Activated naive CD4-positive, alpha-beta T cell treated with anti-CD3 and anti-CD28 coated beads for 36 hours (primary cell): ENCODE measurements around the gene ZNF221. TPM values are rescaled to one million over a fixed set of nuclear protein-coding genes. Genes with fewer than 3 reads are reported as not detected.
"Not testable (repeated sequence)": the region's sequence is repeated elsewhere in the genome, so short reads cannot be mapped to it uniquely, and the experiment has no call there.

Experiments used
- CTCF ChIA-PET: fragments of 350-600 bp; sonication (Branson Sonifier 250); formaldehyde crosslinking; loops from one replicate; lab custom pipeline; 2021; ENCODE audit warnings: antibody characterized with exemption; lab: Charles Lee
- DNase-seq: peaks from one replicate; pipeline ENCODE4 v3.0.0-alpha.2; 2020
- H3K27ac Mint-ChIP-seq: one replicate; pipeline ENCODE4 v1.8.0; 2021; ENCODE audit warnings: mild to moderate bottlenecking, mixed read lengths
- H3K27me3 Mint-ChIP-seq: one replicate; pipeline ENCODE4 v1.8.0; 2021; ENCODE audit warnings: low read depth, mixed read lengths
- H3K36me3 Mint-ChIP-seq: one replicate; pipeline ENCODE4 v1.8.0; 2021; ENCODE audit warnings: low read depth, mixed read lengths
- H3K4me1 Mint-ChIP-seq: one replicate; pipeline ENCODE4 v1.8.0; 2021; ENCODE audit warnings: low read depth, mixed read lengths
- H3K4me3 Mint-ChIP-seq: one replicate; pipeline ENCODE4 v1.8.0; 2021; ENCODE audit warnings: mild to moderate bottlenecking, moderate library complexity, mixed read lengths
- H3K9me3 Mint-ChIP-seq: one replicate; pipeline ENCODE4 v1.8.0; 2021; ENCODE audit warnings: mixed read lengths
- intact Hi-C: fragments of 100-400 bp; cut with micrococcal nuclease; formaldehyde crosslinking; loops from one replicate; pipeline ENCODE4 v1.15.1; 2023
- total RNA-seq, 2 experiments: library from RNA; stranded (reverse); gene quantifications; one replicate each; pipeline ENCODE4 v1.2.3, GENCODE V29; 2021

The ZNF221 gene
- total RNA-seq, 2 experiments from 2014 or later, result 0.45 to 0.89 TPM

DNA sequence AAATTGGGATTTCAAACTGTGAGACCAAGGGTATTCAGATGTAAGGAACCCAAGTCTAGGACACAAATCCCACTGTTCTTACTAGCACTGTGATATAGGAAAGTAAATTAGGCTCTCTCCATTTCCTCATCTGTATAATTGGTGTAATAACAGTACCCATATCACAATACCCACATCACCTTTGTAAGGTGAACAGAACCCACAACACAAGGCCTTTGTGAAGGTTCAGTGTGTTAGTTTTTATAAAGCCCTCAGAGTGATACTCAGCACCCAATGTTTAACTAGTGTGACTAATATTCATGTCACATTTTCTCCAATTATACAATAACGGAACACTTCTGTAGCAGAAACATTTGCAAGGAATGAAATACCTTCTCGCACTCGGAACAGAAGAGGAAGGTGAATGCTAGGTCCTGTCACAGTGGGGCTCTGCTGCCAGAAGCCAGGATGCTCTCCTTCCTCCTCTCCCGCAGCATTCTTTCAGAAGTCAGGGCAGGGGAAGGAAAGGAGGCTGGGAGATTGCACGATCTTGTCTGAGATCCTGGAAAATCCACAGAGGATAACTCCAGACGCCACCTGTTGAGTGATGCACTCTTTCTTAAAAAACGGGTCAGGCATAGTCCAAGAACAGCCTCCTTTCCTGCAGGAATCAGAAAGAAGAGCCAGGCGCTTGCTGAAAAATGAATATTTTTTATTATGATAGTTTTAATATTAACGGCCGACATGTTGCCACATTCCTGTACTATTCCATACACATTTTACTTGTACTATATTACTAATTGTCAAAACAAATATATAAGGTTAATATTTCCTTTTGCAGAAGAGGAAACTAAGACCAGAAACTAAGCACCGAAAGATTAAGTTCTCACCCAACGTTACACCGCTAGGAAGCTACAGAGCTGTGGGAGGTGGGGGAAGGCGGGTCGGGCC, 16.7 kb upstream of the ZNF221 start:
- CTCF ChIA-PET, result interaction anchor here (0.6 kb wide), 1 partner anchor 62 kb away, joined by 3 read pairs; no protein-coding TSS in a partner anchor
- Mint-ChIP-seq H3K27me3 (no peaks in the 10 kb centered on the region), H3K9me3 (no peaks in the 10 kb centered on the region), H3K4me3 (peak overlapping the region; percentile 92), H3K27ac (peak overlapping the region; percentile 89), H3K36me3 (peaks cover 32% of the 10 kb centered on the region), H3K4me1 (peaks cover 24% of the 10 kb centered on the region)
- intact Hi-C loops, result loop anchor here (1.0 to 2.0 kb wide), 3 partner anchors 68 to 273 kb away; partner anchors contain the start of genes ZNF224 and ZNF230
- DNase-seq, result no peak

DNA sequence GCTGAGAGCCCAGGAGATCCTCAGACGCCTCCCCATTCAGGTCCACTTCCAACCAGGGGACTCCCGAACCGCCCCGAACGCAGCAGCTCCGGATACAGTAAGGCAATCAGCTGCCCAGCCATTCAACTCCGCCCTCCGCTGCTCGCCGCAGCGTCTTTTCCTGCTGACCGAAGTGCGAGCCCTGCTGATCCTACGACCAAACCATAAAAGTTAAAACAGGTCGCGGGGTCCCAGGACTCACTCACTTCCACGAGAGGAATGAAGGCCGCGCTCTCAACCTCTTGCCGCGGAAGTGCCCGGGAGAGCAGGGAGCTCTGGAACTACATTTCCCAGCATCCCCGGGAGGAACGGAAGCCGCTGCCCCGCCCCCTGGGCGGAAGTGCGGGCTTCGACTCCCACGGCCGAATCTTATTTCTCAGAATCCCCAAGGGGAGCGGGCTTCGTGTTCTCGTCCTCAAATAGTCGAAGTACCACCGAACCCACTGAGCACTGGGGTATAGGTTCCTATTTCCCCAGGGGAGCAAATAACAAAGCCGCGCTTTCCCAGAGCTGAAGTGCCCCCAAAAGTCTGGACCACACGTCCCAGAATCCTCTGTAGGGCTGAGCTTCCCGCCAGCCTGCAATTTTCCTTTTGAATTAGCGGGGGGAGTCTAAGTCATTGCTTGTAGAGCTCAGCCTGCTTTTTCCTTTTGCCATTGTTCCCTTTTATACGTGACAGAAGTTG, 15.9 kb upstream of the ZNF221 start, which contains the start of gene ZNF45:
ZNF45 (minus strand) TSS at position 298 of the 724 bp plus-strand sequence. CDS start 13,097 bp downstream, outside the sequence.
- peaks cover 24% of the 10 kb centered on the region for H3K4me1 Mint-ChIP-seq
- intact Hi-C loops, result loop anchor here (1.0 to 2.0 kb wide), 8 partner anchors 16 to 565 kb away; partner anchors contain the start of genes ZNF155, ZNF180, ZNF221 and ZNF224
- peak within 1 kb of the TSS; percentile 92 for H3K4me3 Mint-ChIP-seq
- no peaks in the 10 kb centered on the region for H3K27me3 Mint-ChIP-seq
- peaks cover 3% of the 10 kb centered on the region for H3K9me3 Mint-ChIP-seq
- CTCF ChIA-PET, result interaction anchor here (0.6 to 1.7 kb wide), 3 partner anchors 11 to 61 kb away, joined by 3 read pairs; no protein-coding TSS in a partner anchor
- H3K36me3 Mint-ChIP-seq, result peaks cover 24% of the 10 kb centered on the region
- DNase-seq, result peak; percentile 91
- peak within 1 kb of the TSS; percentile 89 for H3K27ac Mint-ChIP-seq

DNA sequence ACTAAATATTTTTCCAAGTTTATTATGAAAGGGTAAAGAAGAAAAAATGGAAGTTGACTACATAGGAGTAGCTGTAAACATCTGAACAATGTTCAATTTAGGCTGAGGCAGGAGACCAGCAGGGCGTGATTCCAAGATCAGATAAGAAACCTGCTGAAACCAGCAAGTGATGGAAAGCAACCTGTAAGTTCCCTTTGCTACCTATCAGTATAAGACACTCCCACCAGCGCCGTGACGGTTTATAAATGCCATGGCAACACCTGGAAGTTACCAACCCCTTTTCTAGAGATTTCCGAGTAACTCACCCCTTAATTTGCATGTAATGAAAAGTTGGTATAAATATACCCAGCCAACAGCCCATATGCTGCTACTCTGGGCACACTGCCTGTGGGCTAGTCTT, 14.8 kb upstream of the ZNF221 start:
- peaks cover 17% of the 10 kb centered on the region for H3K36me3 Mint-ChIP-seq
- DNase-seq, result no peak
- CTCF ChIA-PET, result interaction anchor here (1.7 kb wide), 1 partner anchor 12 kb away, joined by 3 read pairs; no protein-coding TSS in a partner anchor
- intact Hi-C loops, result no loop called here
- H3K4me1 Mint-ChIP-seq, result peaks cover 24% of the 10 kb centered on the region
- peak overlapping the region; percentile 92 for H3K4me3 Mint-ChIP-seq
- peaks cover 5% of the 10 kb centered on the region for H3K9me3 Mint-ChIP-seq
- no peak overlapping the region for H3K27ac Mint-ChIP-seq
- no peaks in the 10 kb centered on the region for H3K27me3 Mint-ChIP-seq

DNA sequence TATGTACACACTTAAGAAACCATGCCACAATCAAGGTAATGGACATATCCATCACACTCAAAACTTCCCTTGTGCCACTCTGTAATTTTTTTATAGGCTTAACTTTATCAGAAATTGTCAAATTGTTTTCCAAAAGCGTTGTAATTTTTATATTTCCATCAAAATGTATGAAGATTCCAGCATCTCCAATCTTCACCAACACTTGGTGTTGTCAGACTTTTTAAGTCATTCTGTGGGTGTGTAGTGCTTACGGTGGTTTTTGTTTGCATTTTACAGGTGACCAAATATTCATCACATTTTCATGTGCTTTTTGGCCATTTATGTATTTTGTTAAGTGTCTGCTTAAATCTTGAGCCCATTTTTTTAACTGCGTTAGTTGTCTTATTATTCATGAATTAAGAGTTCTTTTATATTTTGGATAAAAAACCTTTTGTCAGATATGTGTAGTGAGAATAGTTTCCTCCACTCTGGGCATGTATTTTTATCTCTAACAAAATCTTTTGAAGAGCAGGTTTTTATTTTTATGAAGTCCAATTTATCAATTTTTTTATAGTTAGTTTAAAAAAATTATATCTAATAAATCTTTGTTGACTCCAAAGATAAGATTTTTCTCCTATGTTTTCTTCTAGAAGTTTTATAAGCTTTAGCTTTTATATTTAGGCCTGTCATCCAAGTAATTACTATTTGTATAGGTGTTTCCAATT, 11.3 kb upstream of the ZNF221 start:
- peaks cover 6% of the 10 kb centered on the region for H3K4me1 Mint-ChIP-seq
- H3K27ac Mint-ChIP-seq, result no peak overlapping the region
- peaks cover 7% of the 10 kb centered on the region for H3K9me3 Mint-ChIP-seq
- intact Hi-C loops, result no loop called here
- CTCF ChIA-PET, result no interaction called here
- no peak for DNase-seq
- H3K4me3 Mint-ChIP-seq, result no peak overlapping the region
- peaks cover 2% of the 10 kb centered on the region for H3K27me3 Mint-ChIP-seq
- no peaks in the 10 kb centered on the region for H3K36me3 Mint-ChIP-seq

DNA sequence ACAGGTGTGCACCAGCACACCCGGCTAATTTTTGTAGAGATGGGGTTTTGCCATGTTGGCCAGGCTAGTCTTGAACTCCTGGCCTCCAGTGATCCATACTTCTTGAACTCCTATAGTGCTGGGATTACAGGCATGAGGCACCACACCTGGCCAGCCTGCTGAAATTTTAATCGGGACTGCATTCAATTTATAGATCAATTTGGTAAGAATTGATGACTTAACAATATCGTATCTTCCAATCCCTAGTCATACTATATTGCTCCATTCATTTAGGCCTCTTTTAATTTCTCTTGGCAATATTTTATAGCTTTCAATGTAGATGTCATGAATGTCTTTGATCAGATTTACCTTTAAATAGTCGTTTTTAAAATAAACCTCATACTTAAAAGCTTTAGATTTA, 10.3 kb upstream of the ZNF221 start:
- Mint-ChIP-seq H3K9me3 (peaks cover 7% of the 10 kb centered on the region), H3K4me1 (peaks cover 2% of the 10 kb centered on the region), H3K27me3 (peaks cover 2% of the 10 kb centered on the region), H3K4me3 (no peak overlapping the region), H3K36me3 (no peaks in the 10 kb centered on the region), H3K27ac (no peak overlapping the region)
- no peak for DNase-seq
- intact Hi-C loops, result no loop called here
- CTCF ChIA-PET, result no interaction called here

DNA sequence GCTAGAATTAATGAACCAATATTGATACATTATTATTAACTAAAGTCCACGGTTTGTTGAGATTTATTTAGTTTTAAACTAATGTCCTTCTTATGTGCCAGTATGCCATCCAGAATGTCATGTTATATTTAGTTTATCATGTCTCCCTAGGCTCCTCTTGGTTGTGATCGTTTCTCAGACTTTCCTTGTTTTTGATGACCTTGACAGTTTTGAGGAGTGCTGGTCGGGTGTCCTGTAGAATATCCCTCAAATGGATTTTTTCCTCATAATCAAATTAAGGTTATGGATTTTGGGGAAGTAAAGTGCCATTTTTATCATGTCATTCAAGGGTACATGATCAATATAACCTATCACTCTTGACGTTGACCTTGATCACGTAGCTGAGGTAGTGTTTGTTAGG, 9.8 kb upstream of the ZNF221 start:
- CTCF ChIA-PET, result interaction anchor here (0.6 kb wide), 1 partner anchor 431 kb away, joined by 3 read pairs; no protein-coding TSS in a partner anchor
- H3K4me3 Mint-ChIP-seq, result no peak overlapping the region

DNA sequence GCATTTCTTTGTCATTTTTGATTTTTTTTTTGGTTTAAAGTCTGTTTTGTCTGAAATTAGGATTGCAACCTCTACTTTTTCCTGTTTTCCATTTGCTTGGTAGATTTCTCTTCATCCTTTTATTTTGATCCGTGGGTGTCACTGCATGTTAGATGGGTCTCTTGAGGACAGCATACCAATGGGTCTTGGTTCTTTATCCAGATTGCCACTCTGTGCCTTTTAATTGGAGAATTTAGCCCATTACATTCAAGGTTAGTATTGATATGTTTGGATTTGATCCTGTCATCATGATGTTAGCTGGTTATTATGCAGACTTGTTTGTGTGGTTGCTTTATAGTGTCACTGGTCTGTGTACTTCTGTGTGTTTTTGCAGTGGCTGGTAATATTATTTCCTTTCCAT, 3.6 kb upstream of the ZNF221 start:
- H3K27me3 Mint-ChIP-seq, CTCF ChIA-PET, H3K4me1 Mint-ChIP-seq, intact Hi-C loops, DNase-seq, H3K27ac Mint-ChIP-seq, H3K4me3 Mint-ChIP-seq: not testable (repeated sequence)
- peaks cover 11% of the 10 kb centered on the region for H3K36me3 Mint-ChIP-seq
- peaks cover 35% of the 10 kb centered on the region for H3K9me3 Mint-ChIP-seq

More for the DNA sequence above, 9.8 kb upstream of the ZNF221 start:
- intact Hi-C loops, result no loop called here
- Mint-ChIP-seq H3K27ac (no peak overlapping the region), H3K27me3 (peaks cover 5% of the 10 kb centered on the region), H3K9me3 (peaks cover 10% of the 10 kb centered on the region), H3K4me1 (no peaks in the 10 kb centered on the region), H3K36me3 (peaks cover 4% of the 10 kb centered on the region)
- DNase-seq, result no peak

DNA sequence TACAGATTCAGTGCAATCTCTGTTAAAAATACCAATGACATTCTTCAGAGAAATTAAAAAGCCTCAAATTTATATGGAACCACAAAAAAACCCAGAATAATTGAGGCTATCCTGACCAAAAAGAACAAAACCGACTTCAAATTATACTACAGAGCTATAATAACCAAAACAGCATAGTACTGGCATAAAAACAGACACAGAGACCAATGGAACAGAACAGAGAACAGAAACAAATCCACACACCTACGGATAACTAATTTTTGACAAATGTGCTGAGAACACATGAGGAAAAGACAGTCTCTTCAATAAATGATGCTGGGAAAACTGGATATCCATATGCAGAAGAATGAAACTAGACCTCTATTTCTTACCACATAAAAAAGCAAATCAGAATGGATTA, 1.2 kb upstream of the ZNF221 start:
- Mint-ChIP-seq H3K36me3 (peaks cover 12% of the 10 kb centered on the region), H3K9me3 (peaks cover 35% of the 10 kb centered on the region)
- CTCF ChIA-PET, H3K4me3 Mint-ChIP-seq, H3K4me1 Mint-ChIP-seq, H3K27me3 Mint-ChIP-seq, H3K27ac Mint-ChIP-seq, intact Hi-C loops, DNase-seq: not testable (repeated sequence)

DNA sequence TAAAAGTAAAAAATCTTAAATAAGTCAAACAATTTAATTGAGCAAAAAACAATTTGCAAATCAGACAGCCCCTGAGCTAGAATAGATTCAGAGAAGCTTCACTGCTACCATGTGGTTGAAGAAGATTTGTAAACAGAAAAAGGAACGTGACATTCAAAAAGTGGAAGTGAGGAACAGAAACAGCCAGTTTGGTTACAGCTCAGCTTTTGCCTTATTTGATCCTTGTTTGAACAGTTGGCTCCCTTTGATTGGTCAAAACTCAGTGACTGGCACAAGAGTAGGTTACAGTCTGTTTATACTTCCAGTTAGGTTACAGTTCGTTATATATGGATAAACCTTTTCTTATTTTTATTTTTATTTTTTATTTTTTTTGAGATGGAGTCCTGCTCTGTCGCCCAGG, 5.8 kb downstream of the ZNF221 start:
- Mint-ChIP-seq H3K36me3 (peaks cover 9% of the 10 kb centered on the region), H3K9me3 (peaks cover 13% of the 10 kb centered on the region), H3K27me3 (no peaks in the 10 kb centered on the region), H3K27ac (no peak overlapping the region), H3K4me3 (no peak overlapping the region), H3K4me1 (no peaks in the 10 kb centered on the region)
- intact Hi-C loops, result no loop called here
- no peak for DNase-seq
- CTCF ChIA-PET, result no interaction called here

DNA sequence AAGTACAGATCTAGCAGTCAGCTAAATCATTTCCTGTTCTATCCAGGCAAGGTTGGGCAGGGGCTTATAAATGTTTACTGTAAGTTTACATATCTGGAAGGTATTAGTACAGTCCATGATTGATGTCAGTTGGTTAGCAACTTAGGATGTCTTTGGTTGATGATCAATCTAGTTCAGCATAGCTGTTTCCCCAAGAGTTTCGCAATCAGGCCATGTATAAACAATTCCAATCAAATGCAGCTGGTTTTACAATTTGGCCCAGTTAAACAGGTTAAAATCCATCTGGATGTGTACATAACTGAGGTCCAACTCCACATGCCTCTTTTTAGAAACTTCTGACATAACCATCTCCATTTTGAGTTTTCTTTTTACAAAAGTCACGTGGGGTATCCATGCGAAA, 6.9 kb downstream of the ZNF221 start:
- no peak overlapping the region for H3K4me3 Mint-ChIP-seq
- no peak overlapping the region for H3K27ac Mint-ChIP-seq
- no peaks in the 10 kb centered on the region for H3K27me3 Mint-ChIP-seq
- peaks cover 5% of the 10 kb centered on the region for H3K36me3 Mint-ChIP-seq
- DNase-seq, result no peak
- CTCF ChIA-PET, result no interaction called here
- H3K9me3 Mint-ChIP-seq, result peaks cover 13% of the 10 kb centered on the region
- intact Hi-C loops, result no loop called here
- H3K4me1 Mint-ChIP-seq, result no peaks in the 10 kb centered on the region

DNA sequence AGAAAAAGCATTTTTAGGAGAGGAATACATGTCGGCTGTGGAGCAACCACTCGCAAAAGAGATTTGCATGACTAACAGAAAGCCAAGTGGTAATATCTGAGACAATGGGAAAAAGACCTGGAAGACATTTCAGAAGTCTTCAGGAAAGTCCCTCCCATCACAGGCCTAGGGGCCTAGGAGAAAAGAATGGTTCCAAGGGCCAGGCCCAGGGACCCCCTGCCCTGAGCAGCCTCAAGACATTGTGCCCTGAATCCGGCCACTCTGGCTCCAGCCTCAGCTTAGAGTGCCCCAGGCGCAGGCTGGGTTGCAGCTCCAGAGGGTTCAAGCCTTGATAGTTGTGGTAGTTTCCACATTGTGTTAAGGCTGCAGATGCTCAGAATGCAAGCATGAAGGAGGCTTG, 9.4 kb downstream of the ZNF221 start:
- no peak overlapping the region for H3K4me3 Mint-ChIP-seq
- H3K9me3 Mint-ChIP-seq, result peaks cover 29% of the 10 kb centered on the region
- CTCF ChIA-PET, result no interaction called here
- H3K4me1 Mint-ChIP-seq, result no peaks in the 10 kb centered on the region
- intact Hi-C loops, result no loop called here
- no peak overlapping the region for H3K27ac Mint-ChIP-seq
- DNase-seq, result no peak
- no peaks in the 10 kb centered on the region for H3K27me3 Mint-ChIP-seq
- peaks cover 17% of the 10 kb centered on the region for H3K36me3 Mint-ChIP-seq
